ENCODE data around the gene MYBPC3. TPM values are rescaled to one million over a fixed set of nuclear protein-coding genes. Genes with fewer than 3 reads are reported as not detected.
A peak's percentile ranks its signal among the peaks of the same experiment; 100 is the strongest.

The MYBPC3 gene
- total RNA-seq, 4 donors from 2014 or later = not detected

GRCh38 chr11:47398011-47398410 lies 45.5 kb upstream of the MYBPC3 start:
- no peak for DNase-seq
- 83 to 84% methylated on average over 2 to 3 of the region's 3 CpGs for WGBS, 2 donors (ENCODE audit: low coverage in 1 of 2)
- H3K4me1 ChIP-seq = peaks cover 7 to 34% (median 25%) of the 10 kb centered on the region in 4 donors
- H3K27ac ChIP-seq = no peak overlapping the region
- H3K27me3 ChIP-seq = no peaks in the 10 kb centered on the region
- no peaks in the 10 kb centered on the region for H3K36me3 ChIP-seq
- H3K4me3 ChIP-seq = no peak overlapping the region
- TF ChIP-seq POLR2AphosphoS5 (IDR thresholded peaks at IDR 0.05) = no peak
- no peak for TF ChIP-seq CTCF (IDR thresholded peaks at IDR 0.05)
- no peak for TF ChIP-seq EP300 (IDR thresholded peaks at IDR 0.05; ENCODE audit: low read depth)
- no peak for TF ChIP-seq POLR2A (IDR thresholded peaks at IDR 0.05)
- no peaks in the 10 kb centered on the region for H3K9me3 ChIP-seq
- in situ Hi-C loops (cut with MboI; ENCODE audit: low pct_ligation_motif_present in 1 of 4, low pct_unique_long_range_greater_than_20kb in 1 of 4, low sequenced_read_pairs in 3 of 4) (no loop called here), intact Hi-C loops (cut with DNase I; ENCODE audit: low total_unique reads) (no loop called here)

- intact Hi-C loops (cut with DNase I; ENCODE audit: low total_unique reads) = no loop called here
- 86% methylated on average over 3 of the region's 3 CpGs; no CpG with 5 or more reads in 1 of the 2 donors for WGBS, 2 donors (ENCODE audit: low coverage in 1 of 2)
- no peaks in the 10 kb centered on the region for H3K27me3 ChIP-seq
Observed at GRCh38 chr11:47396049-47396320, 43.5 kb upstream of the MYBPC3 start.

GRCh38 chr11:47395223-47396048 lies 42.9 kb upstream of the MYBPC3 start:
- peak overlapping the region; percentile 66 to 80 (median 78) for H3K27ac ChIP-seq
- no peaks in the 10 kb centered on the region for H3K27me3 ChIP-seq
- H3K4me3 ChIP-seq = peak overlapping the region in 1 of 4 donors; percentile 19
- H3K9me3 ChIP-seq = no peaks in the 10 kb centered on the region
- intact Hi-C loops (cut with DNase I; ENCODE audit: low total_unique reads) (no loop called here), in situ Hi-C loops (cut with MboI; ENCODE audit: low pct_ligation_motif_present in 1 of 4, low pct_unique_long_range_greater_than_20kb in 1 of 4, low sequenced_read_pairs in 3 of 4) (no loop called here)
- DNase-seq = no peak
- H3K4me1 ChIP-seq = peaks cover 5 to 28% (median 19%) of the 10 kb centered on the region in 4 donors
- no peaks in the 10 kb centered on the region for H3K36me3 ChIP-seq
- TF ChIP-seq POLR2A (IDR thresholded peaks at IDR 0.05) = no peak
- TF ChIP-seq EP300 (IDR thresholded peaks at IDR 0.05; ENCODE audit: low read depth) = no peak
- TF ChIP-seq CTCF (IDR thresholded peaks at IDR 0.05) = no peak
- TF ChIP-seq POLR2AphosphoS5 (IDR thresholded peaks at IDR 0.05) = no peak
- 77 to 92% methylated on average over 4 to 24 of the region's 25 CpGs for WGBS, 2 donors (ENCODE audit: low coverage in 1 of 2)

More at GRCh38 chr11:47396049-47396320, 43.5 kb upstream of the MYBPC3 start:
- Histone ChIP-seq H3K4me3 (no peak overlapping the region), H3K36me3 (no peaks in the 10 kb centered on the region), H3K9me3 (no peaks in the 10 kb centered on the region), H3K4me1 (peaks cover 7 to 33% (median 24%) of the 10 kb centered on the region in 4 donors), H3K27ac (peak overlapping the region; percentile 66 to 80 (median 78))
- TF ChIP-seq CTCF (IDR thresholded peaks at IDR 0.05) = no peak
- no peak for TF ChIP-seq EP300 (IDR thresholded peaks at IDR 0.05; ENCODE audit: low read depth)
- TF ChIP-seq POLR2AphosphoS5 (IDR thresholded peaks at IDR 0.05) = no peak
- TF ChIP-seq POLR2A (IDR thresholded peaks at IDR 0.05) = no peak
- no peak for DNase-seq
- in situ Hi-C loops (cut with MboI; ENCODE audit: low pct_ligation_motif_present in 1 of 4, low pct_unique_long_range_greater_than_20kb in 1 of 4, low sequenced_read_pairs in 3 of 4) = no loop called here

GRCh38 chr11:47394322-47395222 lies 42.1 kb upstream of the MYBPC3 start:
- Histone ChIP-seq H3K27me3 (no peaks in the 10 kb centered on the region), H3K4me3 (peak overlapping the region in 1 of 4 donors; percentile 19), H3K36me3 (no peaks in the 10 kb centered on the region), H3K4me1 (peaks cover 5 to 20% (median 12%) of the 10 kb centered on the region in 4 donors), H3K27ac (peak overlapping the region; percentile 66 to 80 (median 78)), H3K9me3 (no peaks in the 10 kb centered on the region)
- TF ChIP-seq POLR2AphosphoS5 (IDR thresholded peaks at IDR 0.05) (peak in 1 of 3 donors; percentile 21), POLR2A (IDR thresholded peaks at IDR 0.05) (peak; percentile 43), CTCF (IDR thresholded peaks at IDR 0.05) (no peak), EP300 (IDR thresholded peaks at IDR 0.05; ENCODE audit: low read depth) (no peak)
- DNase-seq = peak; percentile 60
- intact Hi-C loops (cut with DNase I; ENCODE audit: low total_unique reads) (no loop called here), in situ Hi-C loops (cut with MboI; ENCODE audit: low pct_ligation_motif_present in 1 of 4, low pct_unique_long_range_greater_than_20kb in 1 of 4, low sequenced_read_pairs in 3 of 4) (no loop called here)
- WGBS, 2 donors (ENCODE audit: low coverage in 1 of 2) = 72 to 80% methylated on average over 2 to 39 of the region's 39 CpGs
